ENCODE measurements around the gene GTF2H4.

GTF2H4 gene

DNA sequence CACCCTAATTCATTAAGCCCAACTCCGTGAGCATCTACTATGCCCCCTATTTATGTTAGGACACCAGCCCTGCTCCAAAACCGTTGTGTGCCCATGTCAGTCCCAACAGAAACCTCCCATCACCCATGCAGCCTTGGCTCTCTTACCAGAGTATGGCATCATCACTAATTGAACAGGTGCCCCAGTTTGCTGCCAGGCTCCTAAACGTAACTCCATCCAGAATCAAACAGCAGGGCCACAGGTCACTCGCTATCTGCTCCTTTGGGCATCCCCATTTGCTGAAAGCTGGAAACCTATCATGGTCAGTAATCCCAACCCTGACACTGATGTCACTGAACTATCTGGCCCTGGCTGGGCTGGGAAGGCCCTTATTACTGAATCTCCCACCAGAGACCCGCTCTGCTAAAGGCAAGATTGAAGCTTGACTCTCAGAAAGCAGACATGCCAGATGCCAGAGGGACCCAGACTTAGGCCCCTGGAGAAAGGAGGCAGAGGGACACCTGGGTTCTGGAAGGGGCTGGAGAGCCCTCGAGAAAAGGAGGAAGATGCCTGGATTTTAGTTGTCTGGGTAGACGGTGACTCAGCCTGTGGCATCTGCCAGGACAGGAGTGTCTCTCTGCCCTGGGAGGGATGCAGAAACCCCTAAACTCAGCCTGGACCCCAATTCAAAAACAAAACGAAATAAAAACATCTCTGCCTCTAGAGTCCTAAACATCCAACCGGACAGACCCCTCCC is 46.8 kb downstream of the GTF2H4 start:
- H3K4me3 ChIP-seq (ENCODE audit: low read depth, low read length), result peak overlapping the region; percentile 40
- POLR2A ChIA-PET, result no interaction called here
- CTCF ChIA-PET, result interaction anchor here (0.9 to 1.7 kb wide), 4 partner anchors 12 to 114 kb away, joined by 3 to 11 read pairs (median 6); no protein-coding TSS in a partner anchor
- DNase-seq (ENCODE audit: low read depth, low spot score), result no peak
- TF ChIP-seq, protein P1, sequence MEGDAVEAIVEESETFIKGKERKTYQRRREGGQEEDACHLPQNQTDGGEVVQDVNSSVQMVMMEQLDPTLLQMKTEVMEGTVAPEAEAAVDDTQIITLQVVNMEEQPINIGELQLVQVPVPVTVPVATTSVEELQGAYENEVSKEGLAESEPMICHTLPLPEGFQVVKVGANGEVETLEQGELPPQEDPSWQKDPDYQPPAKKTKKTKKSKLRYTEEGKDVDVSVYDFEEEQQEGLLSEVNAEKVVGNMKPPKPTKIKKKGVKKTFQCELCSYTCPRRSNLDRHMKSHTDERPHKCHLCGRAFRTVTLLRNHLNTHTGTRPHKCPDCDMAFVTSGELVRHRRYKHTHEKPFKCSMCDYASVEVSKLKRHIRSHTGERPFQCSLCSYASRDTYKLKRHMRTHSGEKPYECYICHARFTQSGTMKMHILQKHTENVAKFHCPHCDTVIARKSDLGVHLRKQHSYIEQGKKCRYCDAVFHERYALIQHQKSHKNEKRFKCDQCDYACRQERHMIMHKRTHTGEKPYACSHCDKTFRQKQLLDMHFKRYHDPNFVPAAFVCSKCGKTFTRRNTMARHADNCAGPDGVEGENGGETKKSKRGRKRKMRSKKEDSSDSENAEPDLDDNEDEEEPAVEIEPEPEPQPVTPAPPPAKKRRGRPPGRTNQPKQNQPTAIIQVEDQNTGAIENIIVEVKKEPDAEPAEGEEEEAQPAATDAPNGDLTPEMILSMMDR (IDR thresholded peaks at IDR 0.05; ENCODE audit: insufficient read depth, low read length, missing control alignments), result no peak

DNA sequence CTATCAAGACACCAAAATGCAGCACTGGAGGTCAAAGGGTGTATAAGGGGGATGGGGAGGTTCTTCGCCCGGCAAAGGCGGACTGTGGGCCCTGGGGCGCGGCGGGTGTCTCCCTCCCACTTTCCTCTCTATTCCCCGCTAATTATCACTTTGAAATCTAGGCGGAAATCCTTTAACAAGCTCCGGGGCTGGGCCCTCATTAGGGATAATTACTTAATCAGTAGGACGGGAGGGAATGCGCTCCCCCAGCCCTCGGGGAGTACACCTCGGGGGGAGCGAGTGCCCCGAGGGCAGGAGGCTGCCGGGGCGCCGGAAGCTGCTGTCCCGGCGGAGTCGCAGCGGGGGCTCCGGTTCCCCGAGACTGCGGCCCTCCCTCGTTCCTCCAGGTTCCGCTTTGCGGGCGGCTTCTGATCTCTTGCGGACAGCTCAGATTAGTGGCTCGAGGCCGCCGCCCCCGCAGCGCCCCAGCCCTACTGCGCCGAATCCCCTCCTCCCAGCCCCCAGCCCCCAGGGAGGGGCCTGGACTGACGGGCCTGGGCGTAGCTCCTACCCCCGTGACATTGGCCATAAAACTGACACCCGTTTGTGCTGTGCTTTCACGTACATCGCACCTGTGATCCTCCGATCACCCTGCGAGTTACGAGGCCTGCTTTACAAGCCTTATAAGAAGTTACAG is 47.5 kb downstream of the GTF2H4 start:
- POLR2A ChIA-PET, result no interaction called here

DNA sequence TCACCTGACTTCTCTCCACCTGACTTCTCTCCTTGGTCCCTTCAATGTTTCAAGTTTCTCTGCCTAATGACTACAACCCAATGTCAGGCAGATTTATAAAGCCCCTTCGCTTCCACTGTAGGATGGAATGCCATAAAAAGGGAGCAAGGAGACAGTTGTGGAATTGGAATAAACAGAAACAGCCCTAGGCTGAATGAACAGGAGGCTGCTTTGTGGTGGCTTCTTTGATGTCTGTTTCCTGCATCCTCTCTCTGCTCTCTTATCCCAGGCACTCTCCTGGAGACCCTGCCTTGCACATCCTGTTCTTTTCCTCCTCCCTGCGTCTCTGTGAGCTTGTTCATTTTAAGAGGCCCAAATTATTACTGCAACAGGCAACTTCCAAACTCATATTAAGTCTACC is 49.7 kb downstream of the GTF2H4 start:
- no peak for DNase-seq (ENCODE audit: low read depth, low spot score)
- TF ChIP-seq, protein P1 (IDR thresholded peaks at IDR 0.05; ENCODE audit: insufficient read depth, low read length, missing control alignments), result no peak
- H3K4me3 ChIP-seq (ENCODE audit: low read depth, low read length), result no peak overlapping the region
- POLR2A ChIA-PET, result no interaction called here
- CTCF ChIA-PET, result interaction anchor here (0.7 to 2.9 kb wide), 2 partner anchors 15 to 111 kb away, joined by 3 to 17 read pairs; no protein-coding TSS in a partner anchor

More for the DNA sequence above, 47.5 kb downstream of the GTF2H4 start:
- TF ChIP-seq, protein P1 (IDR thresholded peaks at IDR 0.05; ENCODE audit: insufficient read depth, low read length, missing control alignments), result no peak
- peak overlapping the region; percentile 40 for H3K4me3 ChIP-seq (ENCODE audit: low read depth, low read length)
- no peak for DNase-seq (ENCODE audit: low read depth, low spot score)
- CTCF ChIA-PET, result interaction anchor here (0.8 to 1.7 kb wide), 8 partner anchors 11 to 115 kb away, joined by 3 to 11 read pairs (median 5); partner anchors contain the start of gene VARS2

DNA sequence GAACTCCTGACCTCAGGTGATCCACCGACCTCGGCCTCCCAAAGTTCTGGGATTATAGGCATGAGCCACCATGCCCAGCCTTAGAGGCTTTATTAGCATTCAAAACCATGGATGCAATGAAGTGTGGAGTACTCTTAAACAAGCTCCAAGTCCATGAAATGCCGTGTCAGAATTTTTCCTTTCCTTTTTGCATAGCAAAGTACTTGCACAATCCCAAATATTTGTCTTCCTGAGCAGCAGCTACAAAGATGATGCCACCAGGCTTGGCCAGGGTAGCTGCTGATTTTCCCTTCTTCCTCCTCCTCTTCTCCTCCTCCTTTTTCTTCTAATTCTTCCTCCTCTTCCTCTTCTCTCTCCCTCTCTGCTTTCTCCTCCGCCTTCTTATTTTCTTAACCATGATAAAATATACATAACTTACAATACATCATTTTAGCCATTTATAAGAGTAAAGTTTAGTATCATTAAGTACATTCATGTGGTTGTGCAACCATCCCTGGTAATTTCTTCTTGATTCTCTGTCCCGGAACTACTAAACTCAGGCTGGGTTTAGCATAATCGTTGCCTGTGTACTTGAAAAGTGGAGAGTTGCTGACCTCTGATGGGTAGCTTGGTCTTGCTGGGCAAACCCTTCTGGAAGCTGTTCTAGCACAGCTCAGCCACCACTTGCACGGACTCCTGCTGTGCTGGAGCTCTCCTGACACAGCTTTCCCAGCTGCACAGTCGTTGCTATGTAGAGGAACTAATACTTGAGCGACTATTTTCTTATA is 53.1 kb downstream of the GTF2H4 start:
- POLR2A ChIA-PET, result no interaction called here
- TF ChIP-seq, protein P1 (IDR thresholded peaks at IDR 0.05; ENCODE audit: insufficient read depth, low read length, missing control alignments), result no peak
- H3K4me3 ChIP-seq (ENCODE audit: low read depth, low read length), result no peak overlapping the region
- peak; percentile 14 for DNase-seq (ENCODE audit: low read depth, low spot score)
- CTCF ChIA-PET, result interaction anchor here (0.9 to 1.5 kb wide), 7 partner anchors 15 to 126 kb away, joined by 3 to 9 read pairs (median 3); partner anchors contain the start of gene VARS2

DNA sequence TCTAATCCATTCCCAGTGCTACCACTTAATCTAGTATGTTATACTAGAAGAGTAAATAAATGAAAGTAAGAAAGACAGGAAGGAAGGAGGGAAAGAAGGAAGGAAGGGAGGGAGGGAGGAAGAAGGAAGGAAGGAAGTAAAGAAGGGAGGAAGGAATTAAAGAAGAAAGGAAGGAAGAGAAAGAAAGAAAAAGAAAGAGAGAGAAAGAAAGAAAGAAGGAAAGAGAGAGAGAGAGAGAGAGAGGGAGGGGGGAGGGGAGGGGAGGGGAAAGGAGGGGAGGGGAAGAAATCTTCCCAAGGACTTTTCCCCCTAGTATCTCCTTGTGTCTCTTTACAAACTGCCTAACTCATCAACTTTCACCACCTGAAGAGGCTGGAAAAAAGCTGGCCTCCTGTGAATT is 54.7 kb downstream of the GTF2H4 start:
- DNase-seq (ENCODE audit: low read depth, low spot score), result no peak
- ChIA-PET CTCF (interaction anchor here (1.4 kb wide), 1 partner anchor 124 kb away, joined by 3 read pairs; no protein-coding TSS in a partner anchor), POLR2A (no interaction called here)
- TF ChIP-seq, protein P1 (IDR thresholded peaks at IDR 0.05; ENCODE audit: insufficient read depth, low read length, missing control alignments), result no peak
- no peak overlapping the region for H3K4me3 ChIP-seq (ENCODE audit: low read depth, low read length)
